HepG2 (cell line): ENCODE results near the gene TOM1L2. TPM values are rescaled to one million over a fixed set of nuclear protein-coding genes. Genes with fewer than 3 reads are reported as not detected.

Experiments used
- ASH2L ChIP-seq: fragments of 300-600, 200-600 bp; sonication (generic); IDR thresholded peaks from 2 replicates; pipeline ENCODE4 v1.7.0; 2017; ENCODE audit warnings: low read depth, mild to moderate bottlenecking, moderate library complexity, mixed read lengths, low read length; ENCODE audit not compliant: insufficient read length
- GTF3A ChIP-seq: sonication (generic); formaldehyde crosslinking; conservative IDR thresholded peaks from 2 replicates; pipeline ENCODE4 v1.4.0; 2020; ENCODE audit warnings: mild to moderate bottlenecking, missing genetic modification reagents
- KAT2B ChIP-seq: fragments of 150-350 bp; IDR thresholded peaks from 2 replicates; pipeline ENCODE4 v1.6.1; 2014; ENCODE audit warnings: low read depth, low read length, borderline replicate concordance
- NKX3-1 ChIP-seq: sonication (generic); formaldehyde crosslinking; IDR thresholded peaks from 2 replicates; pipeline ENCODE4 v1.5.0; 2020; ENCODE audit warnings: missing genetic modification reagents
- NR2F6 ChIP-seq, 2 experiments: IDR thresholded peaks; 2 replicates each; pipeline ENCODE4 v1.6.1; 2016; ENCODE audit warnings: antibody characterized with exemption in 1 of 2, mild to moderate bottlenecking in 1 of 2
- RAD21 ChIP-seq: fragments of 450-650 bp; formaldehyde crosslinking; IDR thresholded peaks from 2 replicates; pipeline ENCODE4 v1.5.0; 2020; ENCODE audit warnings: mild to moderate bottlenecking
- SSRP1 ChIP-seq: IDR thresholded peaks from 2 replicates; pipeline ENCODE4 v1.6.1; 2016; ENCODE audit warnings: control low read depth
- ZNF143 ChIP-seq: sonication (generic); formaldehyde crosslinking; IDR thresholded peaks from 2 replicates; pipeline ENCODE4 v1.4.0; 2020; ENCODE audit warnings: missing genetic modification reagents
- ZNF263 ChIP-seq: sonication (generic); formaldehyde crosslinking; IDR thresholded peaks from 2 replicates; pipeline ENCODE4 v1.4.0; 2020; ENCODE audit warnings: missing genetic modification reagents
- ZNF367 ChIP-seq: sonication (generic); formaldehyde crosslinking; IDR thresholded peaks from 2 replicates; pipeline ENCODE4 v1.4.0; 2020; ENCODE audit warnings: missing genetic modification reagents, borderline replicate concordance
- ZNF484 ChIP-seq: sonication (generic); formaldehyde crosslinking; IDR thresholded peaks from 2 replicates; pipeline ENCODE4 v1.5.1; 2020; ENCODE audit warnings: mild to moderate bottlenecking, low read depth, missing genetic modification reagents, borderline replicate concordance
- polyA plus RNA-seq, 8 experiments: library from polyadenylated mRNA; depleted of rRNA in 3 of 8; stranded (reverse) in 7 of 8; unstranded in 1 of 8; fragments of >200 nt; fragmentation: Illumina TruSeq in 4 of 8; extraction: Trizol in 4 of 8; gene quantifications; 2 replicates each; pipeline versions ENCODE4 v1.2.1 to v1.2.3, GENCODE V29; 2011 to 2016; ENCODE audit warnings: low read depth in 4 of 8, missing spikeins in 1 of 8, mixed read lengths in 1 of 8; ENCODE audit not compliant: insufficient read depth in 1 of 8
- total RNA-seq, 5 experiments: library from RNA; depleted of rRNA; stranded (reverse); fragments of >200 nt; fragmentation: Illumina TruSeq; extraction: Trizol; gene quantifications; 2 replicates each; pipeline ENCODE4 v1.2.3, GENCODE V29; 2016; ENCODE audit warnings: low read depth in 1 of 5
- TF ChIP-seq, protein P1 (sequence below): sonication (generic); formaldehyde crosslinking; IDR thresholded peaks from 2 replicates; pipeline ENCODE4 v1.5.0; 2020; ENCODE audit warnings: mild to moderate bottlenecking, missing genetic modification reagents
- TF ChIP-seq, protein P2 (sequence below): sonication (generic); formaldehyde crosslinking; IDR thresholded peaks from 2 replicates; pipeline ENCODE4 v1.4.0; 2020; ENCODE audit warnings: mild to moderate bottlenecking, missing genetic modification reagents
- TF ChIP-seq, protein P3 (sequence below): sonication (generic); formaldehyde crosslinking; IDR thresholded peaks from 2 replicates; pipeline ENCODE4 v1.4.0; 2020; ENCODE audit warnings: missing genetic modification reagents
- TF ChIP-seq, protein P4 (sequence below): sonication (generic); formaldehyde crosslinking; IDR thresholded peaks from 2 replicates; pipeline ENCODE4 v1.4.0; 2020; ENCODE audit warnings: mild to moderate bottlenecking, missing genetic modification reagents

TOM1L2 gene
- total and polyA plus RNA-seq, 2 of the 13 experiments (the other 11 are each of a cell fraction or from before 2014, with no cell fraction given) = 4.7 to 7.4 TPM

DNA sequence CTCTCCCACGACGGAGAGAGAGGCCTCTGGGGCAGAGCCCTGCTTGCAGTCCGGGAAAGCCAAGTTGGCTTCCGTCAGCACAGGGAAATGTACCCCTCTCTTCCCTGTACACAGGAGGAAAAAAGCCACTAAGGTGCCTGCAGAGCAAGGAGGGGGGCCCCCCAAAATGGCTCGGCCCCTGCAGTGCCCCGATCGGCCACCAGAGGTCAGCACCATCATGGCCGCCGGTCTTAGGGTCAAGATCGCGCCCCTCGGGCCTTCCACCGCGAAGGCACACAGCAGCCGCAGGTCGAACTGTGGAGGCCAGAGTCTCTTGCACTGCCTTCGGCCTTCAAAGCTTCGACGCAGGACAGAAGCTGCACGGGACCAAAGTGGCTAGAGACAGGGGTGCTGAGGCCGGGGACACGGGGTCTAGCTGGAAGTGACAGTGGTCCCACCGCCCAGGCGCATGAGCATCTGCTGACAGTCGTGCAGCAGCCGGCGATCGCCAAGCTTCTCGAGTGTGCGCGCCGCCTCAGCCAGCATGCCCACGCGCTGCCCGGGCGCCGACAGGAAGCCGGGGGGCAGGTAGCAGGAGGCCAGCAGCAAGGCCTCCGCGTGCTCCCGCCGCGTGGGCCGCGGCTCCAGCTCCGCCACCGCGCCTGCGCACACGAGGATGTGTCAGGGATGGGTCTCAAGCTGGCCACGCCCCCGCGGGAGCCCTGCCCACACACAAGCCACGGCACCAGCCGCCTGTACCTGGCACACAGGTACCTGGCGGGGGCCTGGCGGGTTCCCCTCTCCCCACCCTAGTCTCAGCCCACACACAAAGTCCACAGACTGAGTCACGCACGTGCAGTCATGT is 159.8 kb downstream of the TOM1L2 start (continued):
- TF ChIP-seq, protein P1, sequence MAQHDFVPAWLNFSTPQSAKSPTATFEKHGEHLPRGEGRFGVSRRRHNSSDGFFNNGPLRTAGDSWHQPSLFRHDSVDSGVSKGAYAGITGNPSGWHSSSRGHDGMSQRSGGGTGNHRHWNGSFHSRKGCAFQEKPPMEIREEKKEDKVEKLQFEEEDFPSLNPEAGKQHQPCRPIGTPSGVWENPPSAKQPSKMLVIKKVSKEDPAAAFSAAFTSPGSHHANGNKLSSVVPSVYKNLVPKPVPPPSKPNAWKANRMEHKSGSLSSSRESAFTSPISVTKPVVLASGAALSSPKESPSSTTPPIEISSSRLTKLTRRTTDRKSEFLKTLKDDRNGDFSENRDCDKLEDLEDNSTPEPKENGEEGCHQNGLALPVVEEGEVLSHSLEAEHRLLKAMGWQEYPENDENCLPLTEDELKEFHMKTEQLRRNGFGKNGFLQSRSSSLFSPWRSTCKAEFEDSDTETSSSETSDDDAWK = no peak
- TF ChIP-seq ZNF367 = no peak
- TF ChIP-seq NKX3-1 (CRISPR knock-in tag) = no peak
- TF ChIP-seq SSRP1 (CRISPR knock-in tag) = no peak
- peak; percentile 85; the same call in 1 of the 2 replicates for TF ChIP-seq GTF3A (CRISPR knock-in tag)
- peak; percentile 85 for TF ChIP-seq NR2F6 (IDR thresholded peaks at IDR 0.05)
- TF ChIP-seq NR2F6 (CRISPR knock-in tag; IDR thresholded peaks at IDR 0.05) = peak; percentile 93
- no peak for TF ChIP-seq ZNF143 (CRISPR knock-in tag)
- no peak for TF ChIP-seq ZNF484
- TF ChIP-seq, protein P2, sequence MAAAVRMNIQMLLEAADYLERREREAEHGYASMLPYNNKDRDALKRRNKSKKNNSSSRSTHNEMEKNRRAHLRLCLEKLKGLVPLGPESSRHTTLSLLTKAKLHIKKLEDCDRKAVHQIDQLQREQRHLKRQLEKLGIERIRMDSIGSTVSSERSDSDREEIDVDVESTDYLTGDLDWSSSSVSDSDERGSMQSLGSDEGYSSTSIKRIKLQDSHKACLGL = no peak
- TF ChIP-seq KAT2B = no peak
- TF ChIP-seq ZNF263 (CRISPR knock-in tag) = 0 out of 2 replicates have a peak, but pooled peaks have one; percentile 8
- TF ChIP-seq ASH2L = peak; percentile 51
- TF ChIP-seq, protein P3, sequence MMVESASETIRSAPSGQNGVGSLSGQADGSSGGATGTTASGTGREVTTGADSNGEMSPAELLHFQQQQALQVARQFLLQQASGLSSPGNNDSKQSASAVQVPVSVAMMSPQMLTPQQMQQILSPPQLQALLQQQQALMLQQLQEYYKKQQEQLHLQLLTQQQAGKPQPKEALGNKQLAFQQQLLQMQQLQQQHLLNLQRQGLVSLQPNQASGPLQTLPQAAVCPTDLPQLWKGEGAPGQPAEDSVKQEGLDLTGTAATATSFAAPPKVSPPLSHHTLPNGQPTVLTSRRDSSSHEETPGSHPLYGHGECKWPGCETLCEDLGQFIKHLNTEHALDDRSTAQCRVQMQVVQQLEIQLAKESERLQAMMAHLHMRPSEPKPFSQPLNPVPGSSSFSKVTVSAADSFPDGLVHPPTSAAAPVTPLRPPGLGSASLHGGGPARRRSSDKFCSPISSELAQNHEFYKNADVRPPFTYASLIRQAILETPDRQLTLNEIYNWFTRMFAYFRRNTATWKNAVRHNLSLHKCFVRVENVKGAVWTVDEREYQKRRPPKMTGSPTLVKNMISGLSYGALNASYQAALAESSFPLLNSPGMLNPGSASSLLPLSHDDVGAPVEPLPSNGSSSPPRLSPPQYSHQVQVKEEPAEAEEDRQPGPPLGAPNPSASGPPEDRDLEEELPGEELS (CRISPR knock-in tag) = no peak; the same call in 1 of the 2 replicates
- TF ChIP-seq, protein P4, sequence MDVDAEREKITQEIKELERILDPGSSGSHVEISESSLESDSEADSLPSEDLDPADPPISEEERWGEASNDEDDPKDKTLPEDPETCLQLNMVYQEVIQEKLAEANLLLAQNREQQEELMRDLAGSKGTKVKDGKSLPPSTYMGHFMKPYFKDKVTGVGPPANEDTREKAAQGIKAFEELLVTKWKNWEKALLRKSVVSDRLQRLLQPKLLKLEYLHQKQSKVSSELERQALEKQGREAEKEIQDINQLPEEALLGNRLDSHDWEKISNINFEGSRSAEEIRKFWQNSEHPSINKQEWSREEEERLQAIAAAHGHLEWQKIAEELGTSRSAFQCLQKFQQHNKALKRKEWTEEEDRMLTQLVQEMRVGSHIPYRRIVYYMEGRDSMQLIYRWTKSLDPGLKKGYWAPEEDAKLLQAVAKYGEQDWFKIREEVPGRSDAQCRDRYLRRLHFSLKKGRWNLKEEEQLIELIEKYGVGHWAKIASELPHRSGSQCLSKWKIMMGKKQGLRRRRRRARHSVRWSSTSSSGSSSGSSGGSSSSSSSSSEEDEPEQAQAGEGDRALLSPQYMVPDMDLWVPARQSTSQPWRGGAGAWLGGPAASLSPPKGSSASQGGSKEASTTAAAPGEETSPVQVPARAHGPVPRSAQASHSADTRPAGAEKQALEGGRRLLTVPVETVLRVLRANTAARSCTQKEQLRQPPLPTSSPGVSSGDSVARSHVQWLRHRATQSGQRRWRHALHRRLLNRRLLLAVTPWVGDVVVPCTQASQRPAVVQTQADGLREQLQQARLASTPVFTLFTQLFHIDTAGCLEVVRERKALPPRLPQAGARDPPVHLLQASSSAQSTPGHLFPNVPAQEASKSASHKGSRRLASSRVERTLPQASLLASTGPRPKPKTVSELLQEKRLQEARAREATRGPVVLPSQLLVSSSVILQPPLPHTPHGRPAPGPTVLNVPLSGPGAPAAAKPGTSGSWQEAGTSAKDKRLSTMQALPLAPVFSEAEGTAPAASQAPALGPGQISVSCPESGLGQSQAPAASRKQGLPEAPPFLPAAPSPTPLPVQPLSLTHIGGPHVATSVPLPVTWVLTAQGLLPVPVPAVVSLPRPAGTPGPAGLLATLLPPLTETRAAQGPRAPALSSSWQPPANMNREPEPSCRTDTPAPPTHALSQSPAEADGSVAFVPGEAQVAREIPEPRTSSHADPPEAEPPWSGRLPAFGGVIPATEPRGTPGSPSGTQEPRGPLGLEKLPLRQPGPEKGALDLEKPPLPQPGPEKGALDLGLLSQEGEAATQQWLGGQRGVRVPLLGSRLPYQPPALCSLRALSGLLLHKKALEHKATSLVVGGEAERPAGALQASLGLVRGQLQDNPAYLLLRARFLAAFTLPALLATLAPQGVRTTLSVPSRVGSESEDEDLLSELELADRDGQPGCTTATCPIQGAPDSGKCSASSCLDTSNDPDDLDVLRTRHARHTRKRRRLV (CRISPR knock-in tag) = no peak
- peak; percentile 95 for TF ChIP-seq RAD21 (CRISPR knock-in tag)
